ENCODE results near the gene CD247.
A peak's percentile ranks its signal among the peaks of the same experiment; 100 is the strongest.

CD247 gene

GRCh38 chr1:167412072-167412471, 106.3 kb downstream of the CD247 start:
- Histone ChIP-seq H2AFZ (ENCODE audit: low read depth, low read length) (no peak overlapping the region), H3K27ac (ENCODE audit: low read length) (no peak overlapping the region), H3K4me1 (ENCODE audit: insufficient read depth, low read length) (no peaks in the 10 kb centered on the region), H4K20me1 (ENCODE audit: insufficient read depth, low read length) (no peaks in the 10 kb centered on the region), H3K9me3 (ENCODE audit: insufficient read depth, low read length, severe bottlenecking) (no peaks in the 10 kb centered on the region), H3K9ac (ENCODE audit: low read depth, low read length) (no peak overlapping the region), H3K36me3 (ENCODE audit: insufficient read depth, low read length) (peaks cover 47% of the 10 kb centered on the region), H3K4me3 (ENCODE audit: low read depth in 1 of 2, low read length in 2 of 2) (no peak overlapping the region), H3K79me2 (ENCODE audit: insufficient read depth, low read length) (no peaks in the 10 kb centered on the region), H3K4me2 (ENCODE audit: insufficient read depth, low read length) (no peak overlapping the region), H3K27me3 (ENCODE audit: insufficient read depth, low read length, poor library complexity) (no peaks in the 10 kb centered on the region)
- ATAC-seq (ENCODE audit: insufficient read depth, low read depth), result no peak
- TF ChIP-seq EZH2 (IDR thresholded peaks at IDR 0.05; ENCODE audit: borderline replicate concordance, low read depth, low read length, severe bottlenecking) (no peak), CTCF (IDR thresholded peaks at IDR 0.05; ENCODE audit: borderline replicate concordance, extremely low read depth, low read length, poor library complexity, severe bottlenecking) (no peak)
- no peak for DNase-seq

DNA sequence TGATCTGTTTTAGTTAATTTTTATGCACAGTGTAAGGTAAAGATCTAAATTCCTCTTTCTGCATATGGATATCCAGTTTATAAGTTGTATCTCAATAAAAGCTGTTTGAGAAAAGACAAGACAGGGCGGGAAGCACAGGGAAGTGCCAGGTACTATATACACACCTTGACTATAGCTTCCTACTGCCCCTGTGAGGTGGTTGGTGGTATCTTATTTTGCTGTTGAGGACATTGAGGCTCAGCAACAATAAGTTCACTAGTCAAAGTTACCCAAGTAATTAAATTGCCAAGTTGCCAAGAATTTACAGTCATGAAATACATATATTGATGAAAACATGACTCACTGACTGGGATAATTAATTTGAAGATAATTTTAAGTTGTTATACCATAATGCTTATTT, 109.1 kb downstream of the CD247 start:
- DNase-seq, result no peak
- H3K79me2 ChIP-seq (ENCODE audit: insufficient read depth, low read length), result no peaks in the 10 kb centered on the region
- H3K27me3 ChIP-seq (ENCODE audit: insufficient read depth, low read length, poor library complexity), result no peaks in the 10 kb centered on the region
- H3K36me3 ChIP-seq (ENCODE audit: insufficient read depth, low read length), result peaks cover 39% of the 10 kb centered on the region
- no peak overlapping the region for H2AFZ ChIP-seq (ENCODE audit: low read depth, low read length)
- no peak overlapping the region for H3K9ac ChIP-seq (ENCODE audit: low read depth, low read length)
- ATAC-seq (ENCODE audit: insufficient read depth, low read depth), result peak; percentile 58; the same call in 1 of the 3 replicates
- H3K27ac ChIP-seq (ENCODE audit: low read length), result no peak overlapping the region
- H3K4me3 ChIP-seq (ENCODE audit: low read depth in 1 of 2, low read length in 2 of 2), result no peak overlapping the region
- H4K20me1 ChIP-seq (ENCODE audit: insufficient read depth, low read length), result no peaks in the 10 kb centered on the region
- TF ChIP-seq EZH2 (IDR thresholded peaks at IDR 0.05; ENCODE audit: borderline replicate concordance, low read depth, low read length, severe bottlenecking), result no peak
- peak; percentile 42 for TF ChIP-seq CTCF (IDR thresholded peaks at IDR 0.05; ENCODE audit: borderline replicate concordance, extremely low read depth, low read length, poor library complexity, severe bottlenecking)
- no peaks in the 10 kb centered on the region for H3K4me1 ChIP-seq (ENCODE audit: insufficient read depth, low read length)
- H3K4me2 ChIP-seq (ENCODE audit: insufficient read depth, low read length), result no peak overlapping the region
- H3K9me3 ChIP-seq (ENCODE audit: insufficient read depth, low read length, severe bottlenecking), result no peaks in the 10 kb centered on the region

DNA sequence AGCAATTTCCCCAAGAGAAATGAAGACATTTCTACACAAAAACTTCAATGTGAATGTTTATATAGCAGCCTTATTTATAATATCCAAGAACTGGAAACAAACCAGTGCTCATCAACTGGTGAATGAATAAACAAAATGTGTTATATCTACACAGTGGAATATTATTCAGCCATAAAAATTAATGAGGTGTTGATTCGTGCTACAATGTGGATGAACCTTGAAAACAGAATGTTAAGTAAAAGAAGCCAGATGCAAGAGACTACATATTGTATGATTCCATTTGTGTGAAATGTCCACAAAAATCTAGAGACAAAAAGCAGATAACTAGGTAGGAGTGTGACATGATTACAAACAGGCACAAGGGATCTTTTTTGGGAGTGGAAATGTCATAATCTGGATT, 110.0 kb downstream of the CD247 start:
- DNase-seq (no peak), ATAC-seq (ENCODE audit: insufficient read depth, low read depth) (no peak)
- H3K9ac ChIP-seq (ENCODE audit: low read depth, low read length), result no peak overlapping the region
- H3K9me3 ChIP-seq (ENCODE audit: insufficient read depth, low read length, severe bottlenecking), result no peaks in the 10 kb centered on the region
- no peak overlapping the region for H2AFZ ChIP-seq (ENCODE audit: low read depth, low read length)
- H3K27me3 ChIP-seq (ENCODE audit: insufficient read depth, low read length, poor library complexity), result no peaks in the 10 kb centered on the region
- peaks cover 40% of the 10 kb centered on the region for H3K36me3 ChIP-seq (ENCODE audit: insufficient read depth, low read length)
- TF ChIP-seq EZH2 (IDR thresholded peaks at IDR 0.05; ENCODE audit: borderline replicate concordance, low read depth, low read length, severe bottlenecking) (no peak), CTCF (IDR thresholded peaks at IDR 0.05; ENCODE audit: borderline replicate concordance, extremely low read depth, low read length, poor library complexity, severe bottlenecking) (no peak)
- H3K4me3 ChIP-seq (ENCODE audit: low read depth in 1 of 2, low read length in 2 of 2), result no peak overlapping the region
- H3K27ac ChIP-seq (ENCODE audit: low read length), result no peak overlapping the region
- no peaks in the 10 kb centered on the region for H4K20me1 ChIP-seq (ENCODE audit: insufficient read depth, low read length)
- H3K79me2 ChIP-seq (ENCODE audit: insufficient read depth, low read length), result no peaks in the 10 kb centered on the region
- H3K4me1 ChIP-seq (ENCODE audit: insufficient read depth, low read length), result no peaks in the 10 kb centered on the region
- H3K4me2 ChIP-seq (ENCODE audit: insufficient read depth, low read length), result no peak overlapping the region

DNA sequence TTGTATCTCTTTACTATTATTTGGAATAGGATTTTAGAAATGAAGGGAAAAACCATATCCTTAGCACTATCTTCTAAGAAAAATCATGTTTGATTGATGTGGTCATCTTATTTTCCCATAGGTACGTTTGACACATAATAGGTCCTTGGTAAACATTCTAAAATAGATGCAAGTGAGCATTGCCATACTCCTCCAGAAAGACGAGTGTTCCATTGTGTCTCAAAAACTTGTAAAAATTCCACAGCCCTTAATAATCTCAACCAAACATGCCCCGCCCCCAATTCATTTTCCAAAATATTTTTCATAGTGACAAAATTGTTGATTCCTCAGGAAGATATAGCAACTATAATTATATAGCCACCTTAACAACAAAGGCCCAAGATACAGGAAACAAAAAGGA, 113.4 kb downstream of the CD247 start:
- no peaks in the 10 kb centered on the region for H3K27me3 ChIP-seq (ENCODE audit: insufficient read depth, low read length, poor library complexity)
- no peak overlapping the region for H3K4me2 ChIP-seq (ENCODE audit: insufficient read depth, low read length)
- TF ChIP-seq EZH2 (IDR thresholded peaks at IDR 0.05; ENCODE audit: borderline replicate concordance, low read depth, low read length, severe bottlenecking) (no peak), CTCF (IDR thresholded peaks at IDR 0.05; ENCODE audit: borderline replicate concordance, extremely low read depth, low read length, poor library complexity, severe bottlenecking) (no peak)
- no peak overlapping the region for H3K27ac ChIP-seq (ENCODE audit: low read length)
- no peak overlapping the region for H2AFZ ChIP-seq (ENCODE audit: low read depth, low read length)
- DNase-seq (no peak), ATAC-seq (ENCODE audit: insufficient read depth, low read depth) (no peak)
- no peak overlapping the region for H3K9ac ChIP-seq (ENCODE audit: low read depth, low read length)
- H3K9me3 ChIP-seq (ENCODE audit: insufficient read depth, low read length, severe bottlenecking), result no peaks in the 10 kb centered on the region
- H3K4me3 ChIP-seq (ENCODE audit: low read depth in 1 of 2, low read length in 2 of 2), result no peak overlapping the region
- H3K79me2 ChIP-seq (ENCODE audit: insufficient read depth, low read length), result no peaks in the 10 kb centered on the region
- H4K20me1 ChIP-seq (ENCODE audit: insufficient read depth, low read length), result no peaks in the 10 kb centered on the region
- H3K36me3 ChIP-seq (ENCODE audit: insufficient read depth, low read length), result peaks cover 37% of the 10 kb centered on the region
- H3K4me1 ChIP-seq (ENCODE audit: insufficient read depth, low read length), result no peaks in the 10 kb centered on the region
